C4-2B (cell line): ENCODE data around the gene CPNE7.

Experiments
- H3K27ac ChIP-seq: fragments of 450-650 bp; 2 replicates; pipeline ENCODE4 v1.5.1; 2017
- ZFX ChIP-seq: fragments of 450-650 bp; IDR thresholded peaks from 2 replicates; pipeline ENCODE4 v1.6.1; 2017
- TF ChIP-seq, protein P1 (sequence below): fragments of 450-650 bp; conservative IDR thresholded peaks from 2 replicates; pipeline ENCODE4 v1.5.1; 2017; ENCODE audit warnings: mild to moderate bottlenecking

CPNE7 gene

DNA sequence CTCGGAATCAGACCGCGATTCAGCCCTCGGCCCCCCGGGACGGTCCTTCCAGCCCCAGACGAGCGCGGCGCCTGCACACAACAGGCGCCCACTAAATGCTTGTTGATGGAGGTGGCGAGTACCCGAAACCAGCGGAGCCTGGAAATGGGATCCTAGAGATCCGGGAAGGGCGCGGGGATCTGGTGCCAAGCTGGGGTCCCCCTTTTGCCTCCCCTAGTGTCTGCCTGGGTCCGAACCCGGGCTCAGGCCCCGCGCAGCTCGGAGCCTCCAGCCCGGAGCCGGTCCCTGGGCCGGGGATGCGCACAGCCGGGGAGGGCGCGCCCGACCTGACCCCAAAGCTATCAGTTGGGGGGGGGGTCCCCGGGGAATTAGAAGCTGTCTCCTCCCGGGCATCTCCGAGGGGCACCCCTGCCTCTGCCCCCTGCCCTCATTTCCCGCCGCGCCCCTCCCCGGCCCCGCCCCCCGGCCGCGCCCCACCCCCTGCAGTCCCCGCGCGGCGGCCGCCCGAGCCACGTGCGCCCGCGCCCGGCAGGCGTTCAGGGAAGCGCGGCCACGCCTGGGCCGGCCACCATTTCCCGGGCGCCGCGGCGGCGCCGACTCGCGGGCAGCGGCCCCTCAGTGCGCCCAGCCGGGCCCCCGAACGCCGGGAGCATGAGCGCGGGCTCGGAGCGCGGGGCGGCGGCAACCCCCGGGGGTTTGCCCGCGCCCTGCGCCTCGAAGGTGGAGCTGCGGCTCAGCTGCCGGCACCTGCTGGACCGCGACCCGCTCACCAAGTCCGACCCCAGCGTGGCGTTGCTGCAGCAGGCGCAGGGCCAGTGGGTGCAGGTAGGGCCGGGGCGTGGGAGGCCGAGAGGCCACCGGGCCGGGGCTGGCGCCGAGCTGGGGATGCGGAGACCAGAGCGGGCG lies at the start of gene CPNE7:
Gene CPNE7 (plus strand): TSS at position 512 of the 906 bp plus-strand sequence. CDS start 140 bp downstream, at position 652.
- TF ChIP-seq, protein P1, sequence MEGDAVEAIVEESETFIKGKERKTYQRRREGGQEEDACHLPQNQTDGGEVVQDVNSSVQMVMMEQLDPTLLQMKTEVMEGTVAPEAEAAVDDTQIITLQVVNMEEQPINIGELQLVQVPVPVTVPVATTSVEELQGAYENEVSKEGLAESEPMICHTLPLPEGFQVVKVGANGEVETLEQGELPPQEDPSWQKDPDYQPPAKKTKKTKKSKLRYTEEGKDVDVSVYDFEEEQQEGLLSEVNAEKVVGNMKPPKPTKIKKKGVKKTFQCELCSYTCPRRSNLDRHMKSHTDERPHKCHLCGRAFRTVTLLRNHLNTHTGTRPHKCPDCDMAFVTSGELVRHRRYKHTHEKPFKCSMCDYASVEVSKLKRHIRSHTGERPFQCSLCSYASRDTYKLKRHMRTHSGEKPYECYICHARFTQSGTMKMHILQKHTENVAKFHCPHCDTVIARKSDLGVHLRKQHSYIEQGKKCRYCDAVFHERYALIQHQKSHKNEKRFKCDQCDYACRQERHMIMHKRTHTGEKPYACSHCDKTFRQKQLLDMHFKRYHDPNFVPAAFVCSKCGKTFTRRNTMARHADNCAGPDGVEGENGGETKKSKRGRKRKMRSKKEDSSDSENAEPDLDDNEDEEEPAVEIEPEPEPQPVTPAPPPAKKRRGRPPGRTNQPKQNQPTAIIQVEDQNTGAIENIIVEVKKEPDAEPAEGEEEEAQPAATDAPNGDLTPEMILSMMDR, result no peak
- 0 out of 2 replicates have a peak, but pooled peaks have one; percentile 38 for TF ChIP-seq ZFX
- H3K27ac ChIP-seq, result peak within 1 kb of the TSS; percentile 99

DNA sequence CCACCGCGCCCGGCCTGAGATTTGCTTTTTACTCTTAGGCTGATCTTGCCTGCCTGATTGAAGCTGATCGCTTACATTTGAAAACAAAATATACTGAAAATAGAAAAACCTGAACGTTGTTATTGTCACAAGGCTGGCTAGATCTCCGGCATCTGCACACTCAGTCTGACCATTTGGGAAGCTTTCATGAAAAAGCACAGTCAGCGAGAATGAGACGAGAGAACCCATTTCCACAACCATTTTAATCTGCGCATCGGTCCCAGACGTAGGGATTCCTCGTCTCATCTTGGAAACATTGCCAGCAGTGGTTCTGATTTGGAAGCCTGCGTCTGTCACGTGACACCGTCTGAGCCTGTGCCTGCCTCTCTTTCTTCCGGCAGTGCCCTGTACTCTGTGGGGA lies 46.5 kb upstream of the CPNE7 start:
- TF ChIP-seq, protein P1, result no peak
- no peak for TF ChIP-seq ZFX
- H3K27ac ChIP-seq, result no peak overlapping the region

DNA sequence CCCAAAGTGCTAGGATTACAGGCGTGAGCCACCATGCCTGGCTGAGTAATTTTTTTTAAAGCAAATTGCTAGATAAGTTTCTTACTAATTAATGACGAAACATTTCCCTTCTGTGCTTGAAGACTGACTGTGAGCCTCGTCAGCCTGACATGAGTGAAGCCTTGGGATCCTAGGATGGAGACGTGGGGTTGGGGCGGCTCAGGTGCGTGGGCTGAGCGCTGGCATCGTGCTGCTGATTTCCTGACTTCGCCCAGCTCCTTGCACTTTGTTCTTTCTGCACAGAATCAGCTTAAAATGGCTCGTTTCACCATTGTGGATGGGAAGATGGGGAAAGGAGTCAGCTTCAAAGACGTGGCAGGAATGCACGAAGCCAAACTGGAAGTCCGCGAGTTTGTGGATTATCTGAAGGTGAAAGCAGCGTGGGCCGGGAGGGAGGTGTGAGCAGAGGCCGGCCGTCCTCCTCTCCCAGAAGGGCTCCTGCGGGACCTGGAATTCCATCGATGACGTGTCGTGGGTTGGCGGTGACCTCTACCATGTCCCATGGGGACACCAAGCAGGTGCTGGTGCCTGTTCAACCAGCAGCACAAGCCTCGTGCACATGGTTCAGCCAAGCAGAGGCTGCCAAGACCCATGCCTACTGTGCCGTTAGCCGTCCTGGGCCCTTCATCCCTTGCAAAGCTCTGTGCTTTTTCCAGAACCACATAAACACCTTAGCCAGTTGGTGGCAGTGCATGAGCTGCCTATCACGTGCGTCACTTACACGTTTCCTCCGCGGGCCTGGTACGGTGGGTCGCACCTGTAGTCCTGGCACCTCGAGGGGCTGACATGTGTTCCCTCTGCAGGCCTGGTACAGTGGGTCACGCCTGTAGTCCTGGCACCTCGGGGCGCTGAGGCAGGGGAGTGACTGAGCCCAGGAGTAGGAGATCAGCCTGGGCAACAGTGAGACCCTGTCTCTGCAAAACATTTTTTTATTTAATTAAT lies 44.9 kb upstream of the CPNE7 start:
- no peak for TF ChIP-seq ZFX
- TF ChIP-seq, protein P1, result no peak

GRCh38 chr16:89531821-89532526 lies 43.6 kb upstream of the CPNE7 start:
- no peak for TF ChIP-seq ZFX
- TF ChIP-seq, protein P1, result no peak
- H3K27ac ChIP-seq, result no peak overlapping the region

More for the DNA sequence above, 44.9 kb upstream of the CPNE7 start:
- no peak overlapping the region for H3K27ac ChIP-seq

DNA sequence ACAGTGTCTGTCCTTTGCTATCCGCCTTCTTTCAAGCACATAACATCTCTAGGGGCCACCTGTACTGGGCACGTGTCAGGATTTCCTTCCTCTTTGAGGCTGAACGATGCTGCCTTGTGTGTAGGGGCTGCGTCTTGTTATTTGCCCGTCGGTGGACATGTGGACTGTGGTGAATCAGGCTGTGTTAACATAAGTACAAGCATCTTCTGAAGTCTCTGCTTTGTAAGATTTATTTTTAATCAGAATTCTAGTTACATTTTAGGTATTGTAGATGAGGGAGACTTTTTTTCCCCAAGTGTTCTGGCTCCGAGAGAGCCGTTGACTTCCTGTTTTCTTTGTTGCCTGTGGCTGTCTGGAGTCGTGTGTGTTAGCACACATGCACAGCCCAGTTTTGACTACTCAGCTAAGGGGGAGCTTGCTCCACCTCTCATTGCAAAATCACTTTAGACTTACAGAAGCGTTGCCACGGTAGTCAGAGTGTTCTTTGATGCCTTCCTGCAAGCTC lies 41.3 kb upstream of the CPNE7 start:
- TF ChIP-seq ZFX, result no peak
- TF ChIP-seq, protein P1, result no peak
- H3K27ac ChIP-seq, result no peak overlapping the region

GRCh38 chr16:89536371-89536770 lies 39.2 kb upstream of the CPNE7 start:
- TF ChIP-seq, protein P1, result no peak
- TF ChIP-seq ZFX, result no peak
- no peak overlapping the region for H3K27ac ChIP-seq
